Stimulated activated CD8-positive, alpha-beta memory T cell treated with anti-CD3 and anti-CD28 coated beads, Interleukin-7, amount 100 ng/mL, for 1 hour (primary cell): ENCODE results near the gene RAB35.

ENCODE experiments used
- DNase-seq, 2 donors: peaks; one replicate each; pipeline ENCODE4 v3.0.0-alpha.2; 2020; ENCODE audit warnings: low read depth in 2 of 2

RAB35 gene

GRCh38 chr12:120132863-120133385 is 16.4 kb upstream of the RAB35 start:
- DNase-seq: no peak

DNA sequence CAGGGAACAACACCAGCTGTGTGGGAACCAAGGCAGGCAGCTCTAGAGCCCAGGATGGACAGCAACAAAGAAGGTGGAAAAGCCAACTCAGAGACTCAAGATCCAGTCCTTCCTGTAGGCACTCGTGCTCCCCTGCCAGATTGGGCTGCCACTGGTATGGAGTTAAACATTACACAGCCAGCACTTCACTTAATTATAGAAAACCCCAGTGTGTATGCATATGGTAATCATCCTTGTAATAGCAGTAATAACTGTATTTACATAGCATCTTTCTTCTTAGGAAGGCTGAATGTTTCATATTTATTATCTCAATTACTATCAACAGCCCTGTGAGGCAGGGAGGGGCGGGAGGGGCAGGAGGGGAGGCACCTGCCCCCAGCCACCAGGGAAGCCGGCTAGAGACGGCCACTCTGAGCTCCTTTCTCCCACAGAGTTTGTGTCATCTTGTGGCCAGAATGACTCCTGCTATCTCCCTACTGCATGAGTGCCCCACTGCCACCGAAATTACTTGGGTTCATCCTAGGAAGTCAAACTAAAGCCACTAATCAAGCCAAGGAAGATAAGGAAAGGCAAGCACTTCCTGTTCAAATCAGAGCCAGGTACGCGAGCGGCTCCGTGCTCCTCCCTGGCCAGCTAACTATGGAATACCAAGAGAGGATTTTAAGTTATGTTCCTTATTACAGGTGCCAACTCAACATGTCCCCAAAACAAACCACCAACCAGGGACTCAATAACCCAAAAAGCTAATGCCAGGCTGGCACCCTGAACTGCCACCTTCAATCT is 15.7 kb upstream of the RAB35 start:
- no peak for DNase-seq

- no peak for DNase-seq
Observed at GRCh38 chr12:120131116-120131515, 14.6 kb upstream of the RAB35 start.

DNA sequence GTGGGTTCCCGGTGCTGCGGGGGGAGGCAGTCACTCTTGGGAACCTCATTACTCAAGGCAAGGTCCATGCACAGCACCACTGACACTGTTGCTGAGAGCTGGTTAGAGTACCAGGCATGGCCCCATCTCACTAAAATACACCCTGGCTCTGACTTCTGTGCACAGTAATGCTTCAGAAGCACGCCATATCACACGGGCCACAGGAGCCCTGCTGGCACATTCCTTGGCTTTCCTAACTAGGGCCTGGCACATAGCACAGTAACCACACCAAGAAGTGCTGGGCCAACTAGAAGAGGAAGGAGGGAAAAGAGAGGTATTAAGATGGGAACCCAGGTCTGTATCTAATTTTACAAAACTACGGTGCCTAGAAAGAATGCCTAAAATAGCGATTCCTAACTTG is 13.5 kb upstream of the RAB35 start:
- no peak for DNase-seq

- no peak for DNase-seq
Observed at GRCh38 chr12:120126635-120127005, 10.1 kb upstream of the RAB35 start.

DNA sequence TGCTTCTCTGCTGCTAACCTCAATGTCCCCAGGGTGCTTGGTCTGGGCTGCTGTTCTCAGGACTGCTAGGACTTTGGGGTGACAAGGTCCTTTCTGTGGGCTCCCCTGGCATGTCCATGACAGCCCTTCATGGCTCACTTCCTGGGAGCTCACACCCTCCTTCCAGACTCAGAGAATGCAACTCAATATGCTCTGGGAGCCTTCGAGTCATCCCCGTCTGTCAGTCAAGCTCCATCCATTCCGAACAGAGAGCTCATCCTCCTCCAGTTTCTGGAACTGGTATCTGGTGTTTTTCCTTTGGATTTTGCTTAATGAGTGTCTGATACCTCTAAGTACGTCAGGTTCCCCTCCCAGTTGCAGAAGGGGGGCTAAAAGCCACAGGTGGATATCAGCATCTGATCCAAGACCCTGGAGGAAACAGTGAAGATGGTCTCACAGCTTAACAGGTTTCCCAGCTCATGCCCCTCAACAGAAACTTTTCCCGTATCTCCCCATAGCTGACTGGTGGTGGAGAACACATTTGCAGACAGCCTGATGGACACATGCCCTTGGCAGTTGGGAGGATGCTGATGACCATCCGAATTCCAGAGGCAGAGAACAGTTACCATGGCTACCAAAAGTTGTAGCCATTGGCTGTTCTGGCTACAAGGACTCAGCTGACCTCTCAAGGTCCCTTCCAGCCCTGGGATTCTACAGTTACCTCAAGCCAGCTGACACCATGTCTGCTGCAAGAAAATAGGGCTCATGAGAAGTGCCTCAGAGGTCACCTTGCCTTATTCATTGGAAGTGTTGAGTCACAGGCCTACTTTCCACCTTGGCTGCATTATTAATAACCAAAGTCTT is 9.5 kb upstream of the RAB35 start:
- DNase-seq: no peak

GRCh38 chr12:120125029-120125428 is 8.5 kb upstream of the RAB35 start:
- DNase-seq: no peak

DNA sequence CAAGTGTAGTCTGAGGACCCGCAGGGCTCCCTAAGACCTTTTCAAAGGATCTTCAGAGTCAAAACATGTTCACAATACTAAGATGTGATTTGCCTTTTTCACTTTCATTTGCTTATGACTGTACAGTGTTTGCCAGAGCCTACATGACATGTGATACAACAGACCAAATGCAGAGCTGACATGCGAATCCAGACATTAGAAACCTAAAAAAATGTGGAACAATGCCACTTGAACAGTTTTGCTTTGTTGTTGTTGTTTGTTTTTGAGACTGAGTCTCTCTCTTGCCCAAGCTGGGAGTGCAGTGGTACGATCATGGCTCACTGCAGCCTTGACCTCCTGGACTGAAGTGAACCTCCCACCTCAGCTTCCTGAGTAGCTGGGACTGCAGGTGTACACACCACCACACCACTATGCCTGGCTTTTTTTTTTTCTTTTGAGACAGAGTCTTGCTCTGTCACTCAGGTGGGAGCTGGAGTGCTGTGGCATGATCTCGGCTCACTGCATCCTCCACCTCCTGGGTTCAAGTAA is 5.3 kb upstream of the RAB35 start:
- no peak for DNase-seq

- DNase-seq: no peak
Observed at GRCh38 chr12:120121343-120121742, 4.8 kb upstream of the RAB35 start.

GRCh38 chr12:120119271-120119973 is 2.9 kb upstream of the RAB35 start:
- no peak for DNase-seq

GRCh38 chr12:120118321-120119061 is 1.9 kb upstream of the RAB35 start:
- DNase-seq: no peak

- DNase-seq: no peak
Observed at GRCh38 chr12:120117961-120118320, 1.4 kb upstream of the RAB35 start.

- peak; percentile 96 to 97 for DNase-seq
Observed at GRCh38 chr12:120116792-120117651, 469 bp upstream of the RAB35 start.

DNA sequence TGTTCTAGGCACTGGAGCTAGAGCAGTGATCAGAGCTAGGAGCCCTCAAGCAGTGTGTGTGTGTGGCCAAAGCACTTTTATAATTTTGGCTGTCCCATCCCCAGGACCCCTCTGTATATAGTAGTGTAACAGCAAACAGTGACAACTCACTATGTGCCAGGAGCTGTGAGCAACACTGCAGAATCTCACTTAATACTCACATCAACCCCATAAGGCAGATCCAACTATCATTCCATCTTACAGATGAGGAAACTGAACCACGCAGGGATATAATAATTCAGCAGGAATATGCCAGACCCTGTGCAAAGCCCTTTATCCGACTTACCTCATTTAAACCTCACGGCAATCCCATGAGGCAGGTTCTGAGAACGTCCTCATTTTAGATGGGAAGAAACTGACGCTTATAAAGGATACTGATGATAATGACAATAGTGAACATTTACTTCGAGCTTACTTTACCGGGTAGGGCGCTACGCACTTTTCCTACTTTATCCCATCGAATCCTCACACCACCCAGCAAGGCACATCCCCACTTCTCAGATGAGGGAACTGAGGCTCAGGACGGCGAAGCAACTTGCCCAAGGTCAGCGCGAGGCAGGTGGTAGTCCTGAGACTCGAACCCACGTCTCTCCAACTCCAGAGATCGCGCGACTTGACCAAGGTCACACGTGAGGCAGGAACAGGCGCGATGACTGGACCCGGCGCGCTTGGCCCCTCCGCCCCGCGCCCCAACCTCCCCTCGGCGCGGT is 687 bp downstream of the RAB35 start:
- no peak for DNase-seq

- DNase-seq: no peak
Observed at GRCh38 chr12:120115066-120115465, 1.5 kb downstream of the RAB35 start.

- DNase-seq: peak in 1 of 2 donors; percentile 8
Observed at GRCh38 chr12:120110550-120111501, 5.7 kb downstream of the RAB35 start.

DNA sequence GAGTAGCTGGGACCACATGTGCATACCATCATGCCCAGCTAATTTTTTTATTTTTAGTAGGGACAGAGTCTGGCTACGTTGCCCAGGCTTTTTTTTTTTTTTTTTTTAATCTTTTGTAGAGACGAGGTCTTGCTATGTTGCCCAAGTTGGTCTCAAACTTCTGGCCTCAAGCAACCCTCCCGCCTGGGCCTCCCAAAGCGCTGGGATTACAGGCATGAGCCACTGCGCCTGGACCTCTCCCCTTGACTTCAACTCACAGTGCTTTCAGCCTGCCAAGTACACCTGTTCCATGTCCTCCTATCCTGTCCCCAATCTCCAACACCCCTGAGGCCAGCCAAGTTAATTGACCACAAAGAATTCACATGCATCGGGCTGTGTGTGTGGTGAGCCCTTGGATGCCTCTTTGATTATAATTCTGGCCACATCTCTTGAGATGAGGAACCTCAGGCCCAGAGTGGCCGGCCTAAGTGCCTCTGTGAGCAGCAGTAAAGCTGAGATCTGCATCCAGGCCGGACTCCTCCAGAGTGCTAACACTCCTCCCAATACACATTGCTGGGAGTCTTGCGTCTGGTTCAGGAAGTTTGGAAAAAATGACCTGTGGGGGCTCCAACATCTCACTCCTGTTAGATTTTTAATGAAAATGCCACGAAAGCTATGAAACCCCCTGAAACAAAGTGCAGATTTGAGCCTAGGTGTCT is 6.8 kb downstream of the RAB35 start:
- no peak for DNase-seq

DNA sequence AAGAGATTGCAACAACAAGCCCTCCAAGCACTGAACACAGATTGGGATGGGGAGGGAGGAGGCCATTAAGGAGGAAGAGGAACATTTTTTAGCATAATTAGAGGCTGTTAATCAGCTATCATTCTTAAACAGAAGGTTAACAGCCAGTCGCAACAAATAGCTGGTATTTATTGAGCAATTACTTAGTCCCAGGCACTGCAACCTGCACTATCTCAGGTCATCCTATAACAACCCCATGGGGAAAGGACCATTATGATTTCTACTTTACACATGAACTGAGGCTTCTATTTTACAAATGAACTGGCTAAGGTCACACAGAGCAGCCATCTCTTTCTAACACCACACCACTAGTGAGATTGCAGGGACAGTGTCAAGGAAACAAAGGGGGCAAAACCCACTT is 10.4 kb downstream of the RAB35 start:
- DNase-seq: no peak
